HEK293T (cell line): Measurements from ENCODE around the gene ASB2.

Experiments used
- CTCF ChIA-PET: fragments of 350-600 bp; formaldehyde crosslinking; extraction: SDS; loops from one replicate; lab custom pipeline; 2021; ENCODE audit warnings: antibody characterized with exemption, inconsistent platforms; lab: Yijun Ruan, JAX
- POLR2A ChIA-PET: fragments of 350-600 bp; formaldehyde crosslinking; extraction: SDS; loops from one replicate; lab custom pipeline; 2020; ENCODE audit warnings: antibody characterized with exemption, inconsistent platforms; lab: Yijun Ruan, JAX
- DNase-seq: peaks from one replicate; pipeline ENCODE4 v3.0.0; 2012; ENCODE audit warnings: mixed read lengths; ENCODE audit errors: extremely low spot score
- ARNT ChIP-seq: fragments of 450-650 bp; IDR thresholded peaks from 2 replicates; pipeline ENCODE4 v1.6.1; 2017; ENCODE audit warnings: mild to moderate bottlenecking
- BHLHE40 ChIP-seq: fragments of 450-650 bp; IDR thresholded peaks from 2 replicates; pipeline ENCODE4 v1.6.1; 2016; ENCODE audit warnings: mild to moderate bottlenecking, moderate library complexity, borderline replicate concordance
- CTBP1 ChIP-seq: fragments of 450-650 bp; IDR thresholded peaks from 2 replicates; pipeline ENCODE4 v1.6.1; 2016; ENCODE audit warnings: borderline replicate concordance
- ELF4 ChIP-seq: fragments of 450-650 bp; IDR thresholded peaks from 2 replicates; pipeline ENCODE4 v1.6.1; 2017; ENCODE audit warnings: antibody characterized with exemption
- FOXA1 ChIP-seq: fragments of 450-650 bp; IDR thresholded peaks from 2 replicates; pipeline ENCODE4 v1.6.1; 2016; ENCODE audit warnings: mild to moderate bottlenecking
- FOXK2 ChIP-seq: fragments of 450-650 bp; IDR thresholded peaks from 2 replicates; pipeline ENCODE4 v1.6.1; 2016; ENCODE audit warnings: mild to moderate bottlenecking
- FOXM1 ChIP-seq: fragments of 450-650 bp; IDR thresholded peaks from 2 replicates; pipeline ENCODE4 v1.6.1; 2017; ENCODE audit warnings: mild to moderate bottlenecking, borderline replicate concordance
- HDGF ChIP-seq: fragments of 450-650 bp; IDR thresholded peaks from 2 replicates; pipeline ENCODE4 v1.6.1; 2017; ENCODE audit warnings: antibody characterized with exemption, borderline replicate concordance
- L3MBTL2 ChIP-seq: fragments of 450-650 bp; conservative IDR thresholded peaks from 2 replicates; pipeline ENCODE4 v1.6.1; 2016; ENCODE audit warnings: mild to moderate bottlenecking
- LEF1 ChIP-seq: fragments of 450-650 bp; IDR thresholded peaks from 2 replicates; pipeline ENCODE4 v1.6.1; 2017; ENCODE audit warnings: mild to moderate bottlenecking, borderline replicate concordance
- NFRKB ChIP-seq: fragments of 450-650 bp; IDR thresholded peaks from 2 replicates; pipeline ENCODE4 v1.6.1; 2016; ENCODE audit warnings: mild to moderate bottlenecking, moderate library complexity
- PKNOX1 ChIP-seq: fragments of 450-650 bp; IDR thresholded peaks from 2 replicates; pipeline ENCODE4 v1.6.1; 2016
- SP1 ChIP-seq: fragments of 450-650 bp; IDR thresholded peaks from 2 replicates; pipeline ENCODE4 v1.6.1; 2017
- SUZ12 ChIP-seq: fragments of 450-650 bp; IDR thresholded peaks from 2 replicates; pipeline ENCODE4 v1.6.1; 2016; ENCODE audit warnings: mild to moderate bottlenecking
- TARDBP ChIP-seq: fragments of 450-650 bp; IDR thresholded peaks from 2 replicates; pipeline ENCODE4 v1.6.1; 2016
- ZNF384 ChIP-seq: fragments of 450-650 bp; IDR thresholded peaks from 2 replicates; pipeline ENCODE4 v1.6.1; 2016

The ASB2 gene

GRCh38 chr14:94021001-94021400 is 44.6 kb upstream of the ASB2 start:
- DNase-seq: no peak
- POLR2A ChIA-PET: no interaction called here
- no peak for TF ChIP-seq ARNT
- TF ChIP-seq PKNOX1: no peak
- no peak for TF ChIP-seq NFRKB
- no peak for TF ChIP-seq ELF4
- no peak for TF ChIP-seq BHLHE40
- TF ChIP-seq HDGF: no peak
- TF ChIP-seq FOXA1: no peak
- CTCF ChIA-PET: interaction anchor here (0.6 to 1.5 kb wide), 3 partner anchors 16 to 20 kb away, joined by 3 to 5 read pairs (median 5); no protein-coding TSS in a partner anchor

- TF ChIP-seq ARNT (no peak), HDGF (no peak), PKNOX1 (no peak)
- DNase-seq: no peak
- CTCF ChIA-PET: interaction anchor here (1.5 kb wide), 1 partner anchor 16 kb away, joined by 5 read pairs; no protein-coding TSS in a partner anchor
- POLR2A ChIA-PET: no interaction called here
These were observed 43.9 kb upstream of the ASB2 start for GRCh38 chr14:94020267-94020666.

- TF ChIP-seq FOXK2 (no peak), TARDBP (no peak), FOXM1 (no peak), PKNOX1 (no peak), FOXA1 (no peak), ELF4 (no peak), CTBP1 (no peak), NFRKB (no peak), LEF1 (no peak), L3MBTL2 (no peak), ARNT (no peak), ZNF384 (no peak), HDGF (no peak)
- ChIA-PET POLR2A (no interaction called here), CTCF (no interaction called here)
- DNase-seq: no peak
These were observed 43.0 kb upstream of the ASB2 start for GRCh38 chr14:94019329-94019728.

DNA sequence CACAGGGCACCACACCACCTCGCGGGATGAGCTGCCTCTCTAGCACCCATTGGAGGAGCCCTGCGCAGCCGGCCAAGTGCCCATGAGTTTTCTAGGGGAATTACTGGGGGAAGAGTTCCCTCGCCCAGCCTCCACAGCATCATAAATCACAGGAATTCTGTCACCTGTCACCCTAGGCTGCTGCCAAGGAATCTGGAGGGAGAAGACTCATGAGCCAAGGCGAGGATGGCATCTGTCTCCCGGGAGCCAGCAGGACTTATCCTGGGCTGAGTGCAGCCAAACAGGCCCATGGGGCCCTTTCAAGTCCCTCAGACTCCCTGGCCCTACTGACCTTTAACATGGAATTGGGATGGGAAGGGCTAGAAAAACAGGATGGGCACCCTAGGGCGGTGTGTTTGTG is 41.9 kb upstream of the ASB2 start:
- ChIA-PET CTCF (no interaction called here), POLR2A (no interaction called here)

DNA sequence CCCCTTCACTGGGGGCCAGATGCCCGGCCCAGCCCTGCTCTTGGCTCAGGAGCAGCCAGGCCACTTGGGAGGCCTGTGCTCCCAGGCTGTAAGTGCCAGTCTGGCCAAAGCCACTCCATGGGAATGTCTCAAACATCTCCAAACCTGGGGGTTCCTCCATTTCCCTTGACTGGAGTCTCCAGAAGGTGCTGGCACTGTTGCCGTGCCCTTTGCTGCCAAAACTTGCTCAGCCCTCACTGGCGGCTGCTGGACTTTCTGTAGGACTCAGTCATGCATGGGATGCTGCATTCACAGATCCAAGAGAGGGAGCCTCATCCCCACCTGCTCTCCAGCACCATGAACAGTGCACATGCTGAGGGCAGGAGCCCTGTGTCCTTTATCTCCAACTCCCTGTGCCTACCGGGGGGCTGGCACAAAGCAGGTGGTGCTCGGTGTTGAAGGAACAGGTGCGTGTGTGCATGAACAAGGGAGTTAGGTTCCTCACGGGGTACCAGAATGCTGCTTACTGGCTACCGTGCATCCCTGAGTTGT is 40.1 kb upstream of the ASB2 start:
- POLR2A ChIA-PET: interaction anchor here (0.8 kb wide), 1 partner anchor 49 kb away, joined by 3 read pairs; no protein-coding TSS in a partner anchor
- CTCF ChIA-PET: no interaction called here
- TF ChIP-seq PKNOX1 (no peak), FOXK2 (no peak), L3MBTL2 (no peak), ELF4 (no peak), ZNF384 (no peak), ARNT (no peak), HDGF (no peak), SP1 (no peak), SUZ12 (no peak), TARDBP (no peak), NFRKB (no peak), CTBP1 (no peak), FOXM1 (no peak), BHLHE40 (no peak), LEF1 (no peak), FOXA1 (no peak)
- DNase-seq: no peak

More for the DNA sequence above, 41.9 kb upstream of the ASB2 start:
- no peak for DNase-seq
- TF ChIP-seq HDGF (no peak), PKNOX1 (0 out of 2 replicates have a peak, but pooled peaks have one; percentile 27)

GRCh38 chr14:94015223-94015622 is 38.9 kb upstream of the ASB2 start:
- POLR2A ChIA-PET: no interaction called here
- CTCF ChIA-PET: no interaction called here
- TF ChIP-seq ARNT (no peak), SUZ12 (no peak), TARDBP (no peak)
- DNase-seq: no peak
